NB4 (cell line): ENCODE data around the gene LIPG.
"Not testable (repeated sequence)": the region's sequence is repeated elsewhere in the genome, so short reads cannot be mapped to it uniquely, and the experiment has no call there.

Experiments used
- DNase-seq: peaks from one replicate; pipeline ENCODE4 v3.0.0; 2010; ENCODE audit warnings: low read depth
- H3K4me3 ChIP-seq: one replicate; pipeline ENCODE4 v1.5.1; 2011; ENCODE audit warnings: mild to moderate bottlenecking, low read depth, low read length, moderate library complexity
- MYC ChIP-seq: IDR thresholded peaks from 2 replicates; pipeline ENCODE4 v1.6.1; 2011; ENCODE audit warnings: low read depth, low read length
- POLR2A ChIP-seq: IDR thresholded peaks from 2 replicates; pipeline ENCODE4 v1.6.1; 2011; ENCODE audit warnings: mild to moderate bottlenecking; ENCODE audit not compliant: insufficient read length; ENCODE audit errors: extremely low read depth
- TF ChIP-seq, protein P1 (sequence below): IDR thresholded peaks from one replicate; pipeline ENCODE4 v1.5.1; 2012; ENCODE audit warnings: low read depth, low read length
- TF ChIP-seq, protein P2 (sequence below): IDR thresholded peaks from 2 replicates; pipeline ENCODE4 v1.6.1; 2011; ENCODE audit warnings: low read depth, low read length

LIPG gene

GRCh38 chr18:49582579-49582978, 20.7 kb downstream of the LIPG start:
- no peak overlapping the region for H3K4me3 ChIP-seq
- TF ChIP-seq, protein P1, sequence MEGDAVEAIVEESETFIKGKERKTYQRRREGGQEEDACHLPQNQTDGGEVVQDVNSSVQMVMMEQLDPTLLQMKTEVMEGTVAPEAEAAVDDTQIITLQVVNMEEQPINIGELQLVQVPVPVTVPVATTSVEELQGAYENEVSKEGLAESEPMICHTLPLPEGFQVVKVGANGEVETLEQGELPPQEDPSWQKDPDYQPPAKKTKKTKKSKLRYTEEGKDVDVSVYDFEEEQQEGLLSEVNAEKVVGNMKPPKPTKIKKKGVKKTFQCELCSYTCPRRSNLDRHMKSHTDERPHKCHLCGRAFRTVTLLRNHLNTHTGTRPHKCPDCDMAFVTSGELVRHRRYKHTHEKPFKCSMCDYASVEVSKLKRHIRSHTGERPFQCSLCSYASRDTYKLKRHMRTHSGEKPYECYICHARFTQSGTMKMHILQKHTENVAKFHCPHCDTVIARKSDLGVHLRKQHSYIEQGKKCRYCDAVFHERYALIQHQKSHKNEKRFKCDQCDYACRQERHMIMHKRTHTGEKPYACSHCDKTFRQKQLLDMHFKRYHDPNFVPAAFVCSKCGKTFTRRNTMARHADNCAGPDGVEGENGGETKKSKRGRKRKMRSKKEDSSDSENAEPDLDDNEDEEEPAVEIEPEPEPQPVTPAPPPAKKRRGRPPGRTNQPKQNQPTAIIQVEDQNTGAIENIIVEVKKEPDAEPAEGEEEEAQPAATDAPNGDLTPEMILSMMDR = no peak
- TF ChIP-seq, protein P2, sequence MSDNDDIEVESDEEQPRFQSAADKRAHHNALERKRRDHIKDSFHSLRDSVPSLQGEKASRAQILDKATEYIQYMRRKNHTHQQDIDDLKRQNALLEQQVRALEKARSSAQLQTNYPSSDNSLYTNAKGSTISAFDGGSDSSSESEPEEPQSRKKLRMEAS = no peak
- TF ChIP-seq MYC (no peak), POLR2A (no peak)
- no peak for DNase-seq

GRCh38 chr18:49584394-49584793, 22.5 kb downstream of the LIPG start:
- no peak for DNase-seq
- no peak overlapping the region for H3K4me3 ChIP-seq
- TF ChIP-seq, protein P1 = no peak
- TF ChIP-seq MYC (no peak), POLR2A (no peak)
- TF ChIP-seq, protein P2 = no peak

- H3K4me3 ChIP-seq, DNase-seq: not testable (repeated sequence)
Observed at GRCh38 chr18:49584951-49585350, 23.1 kb downstream of the LIPG start.

DNA sequence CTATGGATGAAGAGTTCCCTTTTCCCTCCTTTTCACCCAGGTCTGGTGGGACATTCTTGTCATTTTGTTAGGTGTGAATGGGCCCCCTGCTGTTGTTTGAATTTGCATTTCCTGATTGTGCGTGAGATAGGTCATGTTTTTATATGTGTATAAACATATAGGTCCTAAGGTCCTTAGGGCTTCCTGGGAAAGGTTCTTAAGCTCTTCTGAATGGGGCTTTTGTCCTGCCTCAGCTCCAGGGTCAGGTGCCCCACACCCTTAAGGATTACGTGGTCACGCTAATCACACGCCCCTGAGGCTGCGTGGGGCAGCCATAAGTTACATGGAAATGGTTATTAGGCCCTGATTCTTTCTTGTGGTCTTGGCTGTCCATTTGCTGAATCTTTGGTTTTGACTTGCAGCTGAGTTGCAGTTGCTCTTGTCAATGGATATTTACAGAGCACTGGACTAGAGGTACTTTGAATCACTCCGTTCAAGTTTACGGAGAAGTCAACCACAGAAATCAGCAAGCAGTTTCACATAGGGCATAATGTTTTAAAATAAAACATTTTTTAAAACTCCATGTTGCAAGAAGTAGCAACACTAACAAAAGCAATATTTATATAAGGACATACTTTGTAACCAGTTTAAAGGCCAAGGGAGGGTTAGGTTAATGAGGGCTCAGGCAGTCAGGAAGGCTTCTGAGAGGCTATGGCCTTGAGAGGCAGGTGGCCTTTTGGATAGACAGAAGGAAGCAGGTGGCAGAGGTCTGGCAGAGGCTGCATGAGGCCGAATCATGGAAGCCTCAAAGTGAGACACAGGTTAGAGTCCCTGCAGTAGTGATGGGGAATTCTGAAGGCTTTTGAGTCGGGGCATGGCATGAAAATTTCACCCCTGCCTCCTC, 24.2 kb downstream of the LIPG start:
- DNase-seq = no peak

GRCh38 chr18:49588171-49588570, 26.3 kb downstream of the LIPG start:
- no peak overlapping the region for H3K4me3 ChIP-seq
- DNase-seq = no peak
- TF ChIP-seq, protein P1 = no peak
- TF ChIP-seq, protein P2 = no peak
- TF ChIP-seq MYC = no peak
- no peak for TF ChIP-seq POLR2A

More for the DNA sequence above, 24.2 kb downstream of the LIPG start:
- H3K4me3 ChIP-seq = no peak overlapping the region
- no peak for TF ChIP-seq MYC
- TF ChIP-seq, protein P1 = no peak
- TF ChIP-seq, protein P2 = no peak
- no peak for TF ChIP-seq POLR2A

GRCh38 chr18:49588971-49589370, 27.1 kb downstream of the LIPG start:
- TF ChIP-seq, protein P2 = no peak
- no peak overlapping the region for H3K4me3 ChIP-seq

More at GRCh38 chr18:49588971-49589370, 27.1 kb downstream of the LIPG start:
- DNase-seq = no peak
